SK-N-MC (cell line): Measurements from ENCODE around the gene CNPY1.

Experiments
- DNase-seq: peaks from one replicate; pipeline ENCODE4 v3.0.0-alpha.2; 2011; ENCODE audit warnings: low read depth, low spot score
- H3K27ac ChIP-seq: fragments of 200-600 bp; sonication (generic); 2 replicates; pipeline ENCODE4 v1.5.1; 2016; ENCODE audit warnings: mixed run types
- H3K36me3 ChIP-seq: fragments of 200-600 bp; sonication (generic); 2 replicates; pipeline ENCODE4 v1.6.1; 2017; ENCODE audit warnings: antibody characterized with exemption, low read length, mixed read lengths; ENCODE audit not compliant: insufficient read depth
- H3K4me3 ChIP-seq: fragments of 200-600 bp; sonication (generic); 2 replicates; pipeline ENCODE4 v1.5.1; 2016
- H3K9ac ChIP-seq: fragments of 200-600 bp; sonication (generic); 2 replicates; pipeline ENCODE4 v1.8.0; 2017; ENCODE audit warnings: mixed run types, mixed read lengths; ENCODE audit not compliant: insufficient read length
- H3K9me3 ChIP-seq: fragments of 200-600 bp; sonication (generic); 2 replicates; pipeline ENCODE4 v1.6.1; 2017; ENCODE audit warnings: low read depth, mild to moderate bottlenecking, antibody characterized with exemption, low read length, moderate library complexity, mixed read lengths
- EZH2 ChIP-seq: fragments of 200-600 bp; sonication (generic); IDR thresholded peaks from one replicate; pipeline ENCODE4 v1.6.1; 2017; ENCODE audit warnings: antibody characterized with exemption
- FOXP2 ChIP-seq: optimal IDR thresholded peaks from 2 replicates; pipeline ENCODE3; 2011; ENCODE audit warnings: mild to moderate bottlenecking, moderate library complexity; ENCODE audit not compliant: insufficient read depth; ENCODE audit errors: extremely low read length, control extremely low read depth
- POLR2AphosphoS5 ChIP-seq: IDR thresholded peaks from 2 replicates; pipeline ENCODE4 v1.6.1; 2012; ENCODE audit warnings: mild to moderate bottlenecking, low read depth, low read length, borderline replicate concordance

CNPY1 gene

DNA sequence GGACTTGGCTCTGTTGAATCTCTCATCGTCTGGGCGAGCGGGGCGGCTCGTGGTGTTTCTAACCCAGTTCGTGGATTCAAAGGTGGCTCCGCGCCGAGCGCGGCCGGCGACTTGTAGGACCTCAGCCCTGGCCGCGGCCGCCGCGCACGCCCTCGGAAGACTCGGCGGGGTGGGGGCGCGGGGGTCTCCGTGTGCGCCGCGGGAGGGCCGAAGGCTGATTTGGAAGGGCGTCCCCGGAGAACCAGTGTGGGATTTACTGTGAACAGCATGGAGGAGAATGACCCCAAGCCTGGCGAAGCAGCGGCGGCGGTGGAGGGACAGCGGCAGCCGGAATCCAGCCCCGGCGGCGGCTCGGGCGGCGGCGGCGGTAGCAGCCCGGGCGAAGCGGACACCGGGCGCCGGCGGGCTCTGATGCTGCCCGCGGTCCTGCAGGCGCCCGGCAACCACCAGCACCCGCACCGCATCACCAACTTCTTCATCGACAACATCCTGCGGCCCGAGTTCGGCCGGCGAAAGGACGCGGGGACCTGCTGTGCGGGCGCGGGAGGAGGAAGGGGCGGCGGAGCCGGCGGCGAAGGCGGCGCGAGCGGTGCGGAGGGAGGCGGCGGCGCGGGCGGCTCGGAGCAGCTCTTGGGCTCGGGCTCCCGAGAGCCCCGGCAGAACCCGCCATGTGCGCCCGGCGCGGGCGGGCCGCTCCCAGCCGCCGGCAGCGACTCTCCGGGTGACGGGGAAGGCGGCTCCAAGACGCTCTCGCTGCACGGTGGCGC lies 88.1 kb downstream of the CNPY1 start, which contains the start of gene EN2:
EN2 (plus strand) TSS at position 19 of the 767 bp plus-strand sequence; CDS start at position 268, 249 bp downstream.
- H3K9ac ChIP-seq: peak within 1 kb of the TSS; percentile 79
- no peaks in the 10 kb centered on the region for H3K36me3 ChIP-seq
- no peak within 1 kb of the TSS for H3K27ac ChIP-seq
- no peaks in the 10 kb centered on the region for H3K9me3 ChIP-seq
- no peak for TF ChIP-seq POLR2AphosphoS5
- TF ChIP-seq FOXP2: no peak
- TF ChIP-seq EZH2: no peak
- DNase-seq: no peak
- peak within 1 kb of the TSS; percentile 98 for H3K4me3 ChIP-seq

DNA sequence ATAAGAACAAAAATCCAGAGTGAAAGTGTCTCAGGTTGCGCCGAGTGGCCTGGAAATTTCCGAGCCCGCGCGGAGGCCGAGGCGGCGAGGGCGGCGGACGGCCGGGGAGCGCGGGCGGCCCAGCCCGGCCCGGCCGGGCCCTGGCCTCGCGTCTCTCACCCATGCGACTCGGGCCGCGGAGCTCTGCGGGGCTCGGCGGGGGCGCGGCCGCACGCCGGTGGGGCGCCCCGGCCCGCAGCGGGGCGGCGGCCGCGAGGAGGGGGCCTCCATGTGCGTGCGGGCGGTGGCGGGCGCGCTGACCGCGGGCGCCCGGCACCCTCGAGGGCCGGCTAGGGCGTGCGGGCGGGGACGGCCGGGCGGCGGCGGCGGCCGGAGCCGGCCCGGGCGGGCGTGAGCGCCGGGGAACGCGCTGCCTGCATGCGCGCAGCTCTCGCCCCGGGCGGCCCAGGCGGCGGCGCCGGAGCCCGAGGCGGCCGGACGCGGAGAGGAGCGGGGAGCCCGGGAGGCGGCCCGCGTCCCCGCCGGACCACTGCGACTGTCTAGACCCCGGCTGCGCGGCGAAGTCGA lies 88.7 kb downstream of the CNPY1 start:
- Histone ChIP-seq H3K9me3 (no peaks in the 10 kb centered on the region), H3K4me3 (peak overlapping the region; percentile 98), H3K27ac (no peak overlapping the region), H3K36me3 (no peaks in the 10 kb centered on the region), H3K9ac (peak overlapping the region; percentile 79)
- TF ChIP-seq EZH2: no peak
- TF ChIP-seq POLR2AphosphoS5: no peak
- no peak for TF ChIP-seq FOXP2
- no peak for DNase-seq

DNA sequence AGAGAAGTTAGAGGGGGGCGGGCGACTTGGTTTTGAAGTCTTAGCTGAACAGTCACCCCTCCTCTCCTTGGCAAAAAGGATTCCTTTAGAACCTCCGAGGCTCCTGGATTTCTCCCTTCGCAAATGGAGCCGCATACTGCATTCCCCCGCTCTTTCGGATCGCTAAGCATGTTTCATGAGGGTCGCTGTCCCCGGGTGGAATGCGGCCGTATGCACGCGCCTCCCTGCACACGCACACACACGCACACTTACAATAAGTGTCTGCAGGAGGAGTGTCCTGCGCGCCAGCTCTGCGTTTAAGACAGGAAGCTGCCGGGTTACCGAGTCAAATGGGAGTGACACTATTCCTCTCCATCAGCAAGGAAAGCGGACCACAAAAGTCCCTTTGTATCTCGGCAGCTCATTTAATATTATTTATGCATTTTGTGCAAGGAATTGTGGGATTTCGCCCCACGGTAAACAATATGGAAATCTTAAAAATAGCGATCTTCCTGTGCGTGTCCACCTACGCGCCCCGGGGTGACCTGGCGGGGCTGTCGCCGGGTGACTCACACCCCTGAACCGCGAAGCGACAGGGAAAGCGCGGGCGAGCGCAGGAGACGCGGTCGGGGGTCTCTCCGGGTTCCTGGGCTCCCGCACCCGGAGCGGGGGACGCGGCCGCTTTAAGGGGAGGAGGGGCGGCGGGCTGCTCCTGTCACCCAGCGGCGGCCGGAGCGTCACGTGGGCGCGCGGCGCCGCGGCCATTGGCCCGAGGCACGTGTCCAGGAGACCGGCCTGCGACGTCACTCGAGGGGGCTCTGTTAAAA lies 89.4 kb downstream of the CNPY1 start:
- Histone ChIP-seq H3K4me3 (peak overlapping the region; percentile 98), H3K9ac (peak overlapping the region; percentile 72), H3K9me3 (no peaks in the 10 kb centered on the region), H3K27ac (peak overlapping the region; percentile 6; the same call in 1 of the 2 replicates), H3K36me3 (no peaks in the 10 kb centered on the region)
- TF ChIP-seq EZH2 (no peak), POLR2AphosphoS5 (peak; percentile 43), FOXP2 (no peak)
- DNase-seq: no peak

GRCh38 chr7:155455776-155456737 lies 90.3 kb downstream of the CNPY1 start:
- Histone ChIP-seq H3K9ac (peak overlapping the region; percentile 72), H3K27ac (peak overlapping the region; percentile 6; the same call in 1 of the 2 replicates), H3K36me3 (no peaks in the 10 kb centered on the region), H3K9me3 (no peaks in the 10 kb centered on the region), H3K4me3 (peak overlapping the region; percentile 98)
- no peak for DNase-seq
- TF ChIP-seq FOXP2 (no peak), EZH2 (no peak), POLR2AphosphoS5 (no peak)

GRCh38 chr7:155455132-155455693 lies 91.1 kb downstream of the CNPY1 start:
- Histone ChIP-seq H3K36me3 (no peaks in the 10 kb centered on the region), H3K27ac (no peak overlapping the region), H3K9ac (no peak overlapping the region), H3K9me3 (no peaks in the 10 kb centered on the region), H3K4me3 (no peak overlapping the region)
- no peak for DNase-seq
- no peak for TF ChIP-seq FOXP2
- no peak for TF ChIP-seq POLR2AphosphoS5
- no peak for TF ChIP-seq EZH2

GRCh38 chr7:155454183-155455112 lies 91.9 kb downstream of the CNPY1 start:
- H3K9ac ChIP-seq: no peak overlapping the region
- no peak for DNase-seq
- no peaks in the 10 kb centered on the region for H3K9me3 ChIP-seq
- H3K27ac ChIP-seq: no peak overlapping the region
- no peaks in the 10 kb centered on the region for H3K36me3 ChIP-seq
- TF ChIP-seq FOXP2 (no peak), EZH2 (peak; percentile 45)
- H3K4me3 ChIP-seq: peak overlapping the region; percentile 25; the same call in 1 of the 2 replicates
